Smooth muscle cell (in vitro differentiated cells): Measurements from ENCODE around the gene NOMO2. TPM values are rescaled to one million over a fixed set of nuclear protein-coding genes. Genes with fewer than 3 reads are reported as not detected.
"Not testable (repeated sequence)": the region's sequence is repeated elsewhere in the genome, so short reads cannot be mapped to it uniquely, and the experiment has no call there.

Source experiments
- DNase-seq: peaks from one replicate; lab custom pipeline; 2025; ENCODE audit not compliant: unreplicated experiment; lab: John Stamatoyannopoulos, UW
- H2AFZ ChIP-seq: fragments of 200-600 bp; sonication (generic); 2 replicates; pipeline ENCODE4 v1.6.0; 2016; ENCODE audit warnings: antibody characterized with exemption, low read depth, mild to moderate bottlenecking
- H3F3A ChIP-seq: fragments of 200-600 bp; sonication (generic); 2 replicates; pipeline ENCODE4 v1.6.0; 2017; ENCODE audit warnings: antibody characterized with exemption, low read depth
- H3K27ac ChIP-seq: fragments of 200-600 bp; sonication (generic); 2 replicates; pipeline ENCODE4 v1.5.1; 2016; ENCODE audit warnings: low read depth, mild to moderate bottlenecking
- H3K27me3 ChIP-seq: fragments of 200-600 bp; sonication (generic); 2 replicates; pipeline ENCODE4 v1.6.1; 2016; ENCODE audit warnings: low read depth, mild to moderate bottlenecking
- H3K36me3 ChIP-seq: fragments of 200-600 bp; sonication (generic); 2 replicates; pipeline ENCODE4 v1.5.1; 2016; ENCODE audit warnings: low read depth
- H3K4me1 ChIP-seq: fragments of 200-600 bp; sonication (generic); 2 replicates; pipeline ENCODE4 v1.5.1; 2016; ENCODE audit warnings: low read depth
- H3K4me2 ChIP-seq: fragments of 200-600 bp; sonication (generic); 2 replicates; pipeline ENCODE4 v1.6.0; 2016; ENCODE audit warnings: mild to moderate bottlenecking
- H3K4me3 ChIP-seq: fragments of 200-600 bp; sonication (generic); 2 replicates; pipeline ENCODE4 v1.5.1; 2016; ENCODE audit warnings: mild to moderate bottlenecking
- H3K79me2 ChIP-seq: fragments of 200-600 bp; sonication (generic); 2 replicates; pipeline ENCODE4 v1.6.0; 2016; ENCODE audit warnings: low read depth, mild to moderate bottlenecking
- H3K9ac ChIP-seq: fragments of 200-600 bp; sonication (generic); 2 replicates; pipeline ENCODE4 v1.6.0; 2016; ENCODE audit warnings: low read depth
- H3K9me3 ChIP-seq: fragments of 200-600 bp; sonication (generic); replicated peaks from 2 replicates; pipeline ENCODE4 v1.5.1; 2016; ENCODE audit warnings: low read depth
- H4K20me1 ChIP-seq: fragments of 200-600 bp; sonication (generic); 2 replicates; pipeline ENCODE4 v1.6.0; 2016; ENCODE audit warnings: low read depth
- WGBS: methylation state at CpG from one replicate; pipeline ENCODE4 v1.1.7; 2016; ENCODE audit warnings: low lambda C conversion rate; 5-methylcytosine and 5-hydroxymethylcytosine counted together
- polyA plus RNA-seq: library from polyadenylated mRNA; unstranded; fragments of >200 nt; fragmentation: Nextera tagmentation; extraction: Ambion mirVana; gene quantifications from 2 replicates; pipeline ENCODE4 v1.2.1, GENCODE V29; 2016
- total RNA-seq: library from RNA; depleted of rRNA; stranded (reverse); fragments of >200 nt; gene quantifications from 2 replicates; pipeline ENCODE4 v1.2.3, GENCODE V29; 2014

The NOMO2 gene
- total and polyA plus RNA-seq, 2 experiments from 2014 or later = 87.1 to 125 TPM

DNA sequence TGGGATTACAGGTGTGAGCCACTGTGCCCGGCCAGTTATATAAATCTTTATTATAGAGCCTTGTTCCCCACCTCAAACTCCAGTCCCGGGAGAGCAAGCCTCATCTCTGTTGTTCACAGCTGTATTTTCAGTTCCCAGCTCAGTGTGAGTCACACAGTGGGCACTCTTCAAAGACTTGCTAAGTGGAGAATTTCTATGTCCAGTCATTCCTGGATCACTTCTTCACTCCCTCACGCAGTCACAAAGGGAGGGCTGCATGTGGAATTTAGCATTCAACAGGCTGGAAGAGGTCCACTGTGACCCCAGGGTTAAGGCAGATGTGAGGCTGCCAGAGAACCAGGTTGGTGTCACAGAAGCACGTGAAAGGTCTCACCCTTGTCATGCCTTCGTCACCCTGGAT, 33.0 kb upstream of the NOMO2 start:
- not testable (repeated sequence) for H3K4me2 ChIP-seq, H2AFZ ChIP-seq, H3K79me2 ChIP-seq, H3K36me3 ChIP-seq, H3K4me1 ChIP-seq, H3K9me3 ChIP-seq, H3K4me3 ChIP-seq, H4K20me1 ChIP-seq, H3K27ac ChIP-seq, H3K27me3 ChIP-seq, DNase-seq, H3K9ac ChIP-seq, H3F3A ChIP-seq
- WGBS = 62% methylated on average over 5 of the region's 5 CpGs

GRCh38 chr16:18593904-18594303, 32.0 kb upstream of the NOMO2 start:
- not testable (repeated sequence) for H3K4me3 ChIP-seq, H3K4me1 ChIP-seq, H3K27ac ChIP-seq, H2AFZ ChIP-seq, H3K4me2 ChIP-seq, H3F3A ChIP-seq, DNase-seq, H3K27me3 ChIP-seq, H3K9ac ChIP-seq, H3K36me3 ChIP-seq, H3K79me2 ChIP-seq, H3K9me3 ChIP-seq, H4K20me1 ChIP-seq
- WGBS = 70% methylated on average over 5 of the region's 5 CpGs

- 97% methylated on average over 5 of the region's 5 CpGs for WGBS
- DNase-seq = not testable (repeated sequence)
These were observed 31.1 kb upstream of the NOMO2 start for GRCh38 chr16:18592982-18593381.

DNA sequence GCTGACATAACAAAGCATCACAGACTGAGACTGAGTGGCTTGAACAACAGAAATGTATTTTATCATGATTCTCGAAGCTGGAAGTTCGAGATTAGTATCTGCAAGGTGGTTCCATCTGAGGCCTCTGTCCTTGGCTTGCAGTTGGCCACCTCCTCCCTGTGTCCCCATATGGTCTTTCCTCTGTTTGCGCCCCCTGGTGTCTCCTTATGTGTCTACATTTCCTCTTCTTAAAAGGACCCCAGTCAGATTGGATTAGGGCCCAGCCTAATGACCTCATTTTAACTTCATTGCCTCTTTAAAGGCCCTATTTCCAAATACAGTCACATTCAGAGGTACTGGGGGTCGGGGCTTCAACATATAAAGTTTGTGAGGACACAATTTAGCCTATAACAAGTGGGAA, 30.0 kb upstream of the NOMO2 start:
- H3K4me2 ChIP-seq, H3K36me3 ChIP-seq: not testable (repeated sequence)
- WGBS = 54% methylated on average over 4 of the region's 4 CpGs

More at GRCh38 chr16:18592982-18593381, 31.1 kb upstream of the NOMO2 start:
- H2AFZ ChIP-seq, H3K4me3 ChIP-seq, H4K20me1 ChIP-seq, H3K4me2 ChIP-seq, H3K27ac ChIP-seq, H3K9ac ChIP-seq, H3K9me3 ChIP-seq, H3K4me1 ChIP-seq, H3K36me3 ChIP-seq, H3F3A ChIP-seq, H3K27me3 ChIP-seq, H3K79me2 ChIP-seq: not testable (repeated sequence)

DNA sequence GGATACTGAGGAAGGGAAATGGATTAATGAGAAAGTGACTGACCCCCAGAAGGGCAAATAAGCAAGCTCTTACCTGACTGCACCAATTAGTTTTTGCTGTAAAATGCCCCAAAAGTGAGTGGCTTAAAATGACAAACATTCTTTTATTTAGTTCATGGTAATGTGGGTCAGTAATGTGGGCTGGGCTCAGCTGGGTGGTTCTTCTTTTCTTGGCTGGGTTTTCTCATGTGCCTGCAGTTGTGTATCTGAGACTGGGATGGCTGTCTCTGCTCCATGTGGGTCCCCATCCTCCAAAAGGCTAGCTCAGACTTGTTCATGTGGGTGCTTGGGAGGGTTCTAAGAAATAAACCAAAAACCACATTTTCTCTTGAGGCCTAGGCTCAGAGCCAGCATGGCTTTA, 29.5 kb upstream of the NOMO2 start:
- not testable (repeated sequence) for H2AFZ ChIP-seq, H3K4me2 ChIP-seq, H3K27ac ChIP-seq, H3K79me2 ChIP-seq, H3K27me3 ChIP-seq, H3F3A ChIP-seq, H3K36me3 ChIP-seq, DNase-seq, H3K4me3 ChIP-seq, H3K9me3 ChIP-seq, H3K9ac ChIP-seq, H3K4me1 ChIP-seq, H4K20me1 ChIP-seq

More for the DNA sequence above, 30.0 kb upstream of the NOMO2 start:
- not testable (repeated sequence) for DNase-seq, H3F3A ChIP-seq, H3K9me3 ChIP-seq, H3K4me3 ChIP-seq, H3K27ac ChIP-seq, H3K4me1 ChIP-seq, H2AFZ ChIP-seq, H3K27me3 ChIP-seq, H3K79me2 ChIP-seq, H4K20me1 ChIP-seq, H3K9ac ChIP-seq

GRCh38 chr16:18589806-18590205, 27.9 kb upstream of the NOMO2 start:
- H3K9me3 ChIP-seq, H3K4me2 ChIP-seq, H3K27me3 ChIP-seq, H4K20me1 ChIP-seq, DNase-seq, H3K4me1 ChIP-seq, H3K4me3 ChIP-seq, H3K79me2 ChIP-seq, H3K9ac ChIP-seq, H2AFZ ChIP-seq, H3K27ac ChIP-seq, H3F3A ChIP-seq, H3K36me3 ChIP-seq: not testable (repeated sequence)
- 94% methylated on average over 6 of the region's 10 CpGs for WGBS

DNA sequence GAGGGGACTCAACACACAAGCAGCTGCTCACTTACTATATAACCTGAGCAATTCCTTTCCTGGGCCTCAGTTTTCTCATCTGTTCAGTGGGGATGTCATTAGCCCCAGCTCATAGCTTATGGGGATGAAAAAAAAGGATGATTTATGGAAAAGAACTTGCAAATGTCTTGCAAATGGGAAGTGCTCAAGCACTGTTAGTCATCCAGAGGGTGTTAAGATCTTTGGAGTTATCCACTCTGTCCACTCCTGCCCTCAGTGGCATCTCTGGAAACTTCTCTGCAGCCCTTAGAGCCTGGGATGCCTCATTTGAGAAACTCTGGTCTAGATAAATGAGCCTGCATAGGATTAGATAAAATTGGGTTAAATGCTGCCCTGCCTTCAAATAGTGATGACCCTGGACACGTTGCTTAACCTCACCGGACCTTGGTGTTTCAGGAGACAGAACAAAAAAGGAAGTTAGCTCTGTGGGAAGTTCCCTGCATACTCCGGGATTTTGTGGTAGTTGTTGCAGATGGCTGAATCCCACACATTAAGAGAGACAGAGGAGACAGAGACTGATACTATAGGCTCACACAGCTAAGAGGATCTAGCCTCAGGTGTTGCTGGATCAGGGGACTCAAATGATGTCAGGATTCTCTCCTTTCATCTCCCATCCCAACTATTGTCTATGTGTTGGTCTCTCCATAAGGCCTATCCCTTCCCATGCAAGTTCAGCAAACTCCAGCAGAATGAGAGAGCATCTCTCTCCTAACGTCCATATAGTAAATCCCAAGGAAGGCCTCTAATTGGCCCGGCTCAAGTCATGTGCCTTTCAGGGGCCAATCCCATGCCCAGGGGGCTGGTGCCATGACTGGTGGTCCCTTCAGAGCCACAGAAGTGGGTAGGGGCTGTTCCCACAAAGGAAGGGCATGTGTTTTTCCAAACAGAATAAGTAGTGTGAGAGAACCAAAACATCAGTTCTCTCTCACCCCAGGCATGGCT, 25.0 kb upstream of the NOMO2 start:
- not testable (repeated sequence) for H3K79me2 ChIP-seq, H3K9me3 ChIP-seq, H3K27ac ChIP-seq, H3K27me3 ChIP-seq, H3K36me3 ChIP-seq, H3K4me2 ChIP-seq, DNase-seq, H4K20me1 ChIP-seq, H3F3A ChIP-seq, H3K4me1 ChIP-seq, H2AFZ ChIP-seq, H3K9ac ChIP-seq, H3K4me3 ChIP-seq
- 69% methylated on average over 5 of the region's 5 CpGs for WGBS

DNA sequence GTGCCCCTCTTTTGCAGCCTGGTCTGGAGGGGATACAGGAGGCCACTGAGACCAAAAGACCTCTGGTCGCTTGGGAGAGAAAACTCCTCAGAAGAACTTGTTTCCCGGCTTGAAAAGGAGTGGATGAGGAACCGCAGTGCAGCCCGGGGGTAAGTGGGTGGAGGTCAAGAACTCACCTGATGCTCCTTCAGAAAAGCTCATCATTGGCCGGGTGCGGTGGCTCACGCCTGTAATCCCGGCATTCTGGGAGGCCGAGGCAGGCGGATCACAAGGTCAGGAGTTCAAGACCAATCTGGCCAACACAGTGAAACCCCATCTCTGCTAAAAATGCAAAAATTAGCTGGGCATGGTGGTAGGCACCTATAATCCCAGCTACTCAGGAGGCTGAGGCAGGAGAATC, 23.9 kb upstream of the NOMO2 start:
- H3K27ac ChIP-seq, DNase-seq, H3K27me3 ChIP-seq, H3K9me3 ChIP-seq, H3K4me1 ChIP-seq, H3K4me2 ChIP-seq, H3K9ac ChIP-seq, H3F3A ChIP-seq, H3K4me3 ChIP-seq, H3K79me2 ChIP-seq, H2AFZ ChIP-seq, H4K20me1 ChIP-seq, H3K36me3 ChIP-seq: not testable (repeated sequence)
- 92% methylated on average over 10 of the region's 10 CpGs for WGBS
